OCI-LY7 (cell line): ENCODE measurements around the gene NKPD1.

Experiments
- EZH2phosphoT487 ChIP-seq: fragments of 200-600 bp; sonication (generic); IDR thresholded peaks from 2 replicates; pipeline ENCODE4 v1.6.1; 2018; ENCODE audit warnings: low read depth, borderline replicate concordance, mild to moderate bottlenecking, mixed run types, antibody characterized with exemption, low read length, moderate library complexity, mixed read lengths
- TF ChIP-seq, protein P1 (sequence below): fragments of 200-600 bp; sonication (generic); conservative IDR thresholded peaks from 2 replicates; pipeline ENCODE4 v1.5.1; 2014; ENCODE audit warnings: mild to moderate bottlenecking, antibody characterized with exemption, low read length, moderate library complexity, mixed read lengths

DNA sequence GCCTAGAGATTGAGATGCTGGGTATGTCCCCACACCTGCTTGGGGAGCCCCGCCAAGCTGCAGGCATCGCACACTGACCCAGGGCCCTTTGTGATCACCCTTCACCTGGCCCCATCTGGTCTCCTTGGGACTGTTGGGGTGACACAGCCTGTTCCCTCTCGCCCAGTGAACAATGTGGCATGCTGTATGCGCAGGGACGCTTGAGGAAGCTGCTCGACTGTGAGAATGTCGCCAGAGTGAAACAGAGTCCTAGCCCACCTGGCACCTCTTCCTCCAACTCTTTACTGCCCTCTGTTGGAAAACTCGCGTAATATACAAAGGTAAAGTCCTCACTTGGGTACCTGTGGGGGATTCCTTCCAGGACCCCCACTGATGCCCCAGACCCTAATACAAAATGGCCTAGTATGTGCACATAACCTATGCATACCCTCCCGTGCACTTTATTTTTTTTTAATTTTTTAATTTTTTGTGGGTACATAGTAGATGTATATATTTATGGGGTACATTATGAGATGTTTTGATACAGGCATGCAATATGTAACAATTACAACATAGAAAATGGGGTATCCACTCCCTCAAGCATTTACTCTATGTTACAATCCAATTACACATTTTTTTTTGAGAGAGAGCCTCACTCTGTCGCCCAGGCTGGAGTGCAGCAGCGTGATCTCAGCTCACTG is 26.8 kb upstream of the NKPD1 start:
- TF ChIP-seq, protein P1, sequence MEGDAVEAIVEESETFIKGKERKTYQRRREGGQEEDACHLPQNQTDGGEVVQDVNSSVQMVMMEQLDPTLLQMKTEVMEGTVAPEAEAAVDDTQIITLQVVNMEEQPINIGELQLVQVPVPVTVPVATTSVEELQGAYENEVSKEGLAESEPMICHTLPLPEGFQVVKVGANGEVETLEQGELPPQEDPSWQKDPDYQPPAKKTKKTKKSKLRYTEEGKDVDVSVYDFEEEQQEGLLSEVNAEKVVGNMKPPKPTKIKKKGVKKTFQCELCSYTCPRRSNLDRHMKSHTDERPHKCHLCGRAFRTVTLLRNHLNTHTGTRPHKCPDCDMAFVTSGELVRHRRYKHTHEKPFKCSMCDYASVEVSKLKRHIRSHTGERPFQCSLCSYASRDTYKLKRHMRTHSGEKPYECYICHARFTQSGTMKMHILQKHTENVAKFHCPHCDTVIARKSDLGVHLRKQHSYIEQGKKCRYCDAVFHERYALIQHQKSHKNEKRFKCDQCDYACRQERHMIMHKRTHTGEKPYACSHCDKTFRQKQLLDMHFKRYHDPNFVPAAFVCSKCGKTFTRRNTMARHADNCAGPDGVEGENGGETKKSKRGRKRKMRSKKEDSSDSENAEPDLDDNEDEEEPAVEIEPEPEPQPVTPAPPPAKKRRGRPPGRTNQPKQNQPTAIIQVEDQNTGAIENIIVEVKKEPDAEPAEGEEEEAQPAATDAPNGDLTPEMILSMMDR, result peak; percentile 87
- no peak for TF ChIP-seq EZH2phosphoT487
